Ishikawa (cell line): ENCODE data around the gene SF1.

ENCODE experiments used
- CEBPB ChIP-seq: IDR thresholded peaks from 2 replicates; pipeline ENCODE4 v1.6.1; 2012
- EP300 ChIP-seq: IDR thresholded peaks from 2 replicates; pipeline ENCODE4 v1.6.1; 2012; ENCODE audit warnings: borderline replicate concordance
- TAF1 ChIP-seq: IDR thresholded peaks from 2 replicates; pipeline ENCODE4 v1.6.1; 2012; ENCODE audit warnings: low read depth, mild to moderate bottlenecking
- TF ChIP-seq, protein P1 (sequence below): IDR thresholded peaks from 2 replicates; pipeline ENCODE4 v1.6.1; 2012; ENCODE audit warnings: low read depth, mild to moderate bottlenecking
- TF ChIP-seq, protein P2 (sequence below): IDR thresholded peaks from 2 replicates; pipeline ENCODE4 v1.6.1; 2012

DNA sequence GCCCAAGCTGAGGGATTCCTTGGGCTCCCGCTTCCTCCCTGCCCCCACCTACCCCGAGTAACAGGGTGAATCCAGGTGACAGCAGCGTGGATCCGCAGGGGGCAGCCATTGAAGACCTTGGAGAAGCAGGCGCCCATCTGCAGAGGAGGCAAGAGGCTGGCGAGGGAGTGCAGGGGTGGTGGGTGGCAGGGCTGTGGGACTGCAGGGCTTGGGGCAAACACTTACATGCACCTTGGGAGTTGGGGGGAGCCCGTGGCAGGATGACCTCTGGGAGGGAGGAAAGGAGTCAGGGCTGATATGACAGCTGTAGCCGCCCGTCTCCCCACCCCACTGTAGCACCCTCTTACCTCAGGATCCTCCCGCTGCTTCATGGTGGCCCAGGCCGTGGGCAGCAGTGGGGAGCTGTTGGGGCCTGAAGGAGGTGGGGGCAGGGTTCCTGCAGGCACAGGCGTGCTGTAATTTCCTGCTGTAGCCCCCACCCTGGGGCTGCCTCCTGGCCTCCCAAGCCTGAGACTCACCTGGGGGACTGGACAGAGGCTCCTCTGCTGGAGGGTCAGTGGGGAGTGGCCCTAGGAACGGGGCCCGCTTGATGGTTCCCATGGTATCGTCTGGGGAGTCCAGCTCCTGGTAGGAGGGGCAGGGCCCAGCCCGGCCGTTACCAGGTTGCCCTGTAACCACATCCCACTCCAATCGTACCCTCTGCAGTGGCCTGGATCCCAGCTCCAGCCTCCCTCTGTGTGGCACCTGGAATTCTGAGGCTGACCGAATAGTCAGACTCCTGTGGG lies 18.6 kb upstream of the SF1 start:
- TF ChIP-seq EP300 (no peak), CEBPB (no peak), TAF1 (no peak)
- TF ChIP-seq, protein P1, sequence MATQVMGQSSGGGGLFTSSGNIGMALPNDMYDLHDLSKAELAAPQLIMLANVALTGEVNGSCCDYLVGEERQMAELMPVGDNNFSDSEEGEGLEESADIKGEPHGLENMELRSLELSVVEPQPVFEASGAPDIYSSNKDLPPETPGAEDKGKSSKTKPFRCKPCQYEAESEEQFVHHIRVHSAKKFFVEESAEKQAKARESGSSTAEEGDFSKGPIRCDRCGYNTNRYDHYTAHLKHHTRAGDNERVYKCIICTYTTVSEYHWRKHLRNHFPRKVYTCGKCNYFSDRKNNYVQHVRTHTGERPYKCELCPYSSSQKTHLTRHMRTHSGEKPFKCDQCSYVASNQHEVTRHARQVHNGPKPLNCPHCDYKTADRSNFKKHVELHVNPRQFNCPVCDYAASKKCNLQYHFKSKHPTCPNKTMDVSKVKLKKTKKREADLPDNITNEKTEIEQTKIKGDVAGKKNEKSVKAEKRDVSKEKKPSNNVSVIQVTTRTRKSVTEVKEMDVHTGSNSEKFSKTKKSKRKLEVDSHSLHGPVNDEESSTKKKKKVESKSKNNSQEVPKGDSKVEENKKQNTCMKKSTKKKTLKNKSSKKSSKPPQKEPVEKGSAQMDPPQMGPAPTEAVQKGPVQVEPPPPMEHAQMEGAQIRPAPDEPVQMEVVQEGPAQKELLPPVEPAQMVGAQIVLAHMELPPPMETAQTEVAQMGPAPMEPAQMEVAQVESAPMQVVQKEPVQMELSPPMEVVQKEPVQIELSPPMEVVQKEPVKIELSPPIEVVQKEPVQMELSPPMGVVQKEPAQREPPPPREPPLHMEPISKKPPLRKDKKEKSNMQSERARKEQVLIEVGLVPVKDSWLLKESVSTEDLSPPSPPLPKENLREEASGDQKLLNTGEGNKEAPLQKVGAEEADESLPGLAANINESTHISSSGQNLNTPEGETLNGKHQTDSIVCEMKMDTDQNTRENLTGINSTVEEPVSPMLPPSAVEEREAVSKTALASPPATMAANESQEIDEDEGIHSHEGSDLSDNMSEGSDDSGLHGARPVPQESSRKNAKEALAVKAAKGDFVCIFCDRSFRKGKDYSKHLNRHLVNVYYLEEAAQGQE = no peak
- TF ChIP-seq, protein P2, sequence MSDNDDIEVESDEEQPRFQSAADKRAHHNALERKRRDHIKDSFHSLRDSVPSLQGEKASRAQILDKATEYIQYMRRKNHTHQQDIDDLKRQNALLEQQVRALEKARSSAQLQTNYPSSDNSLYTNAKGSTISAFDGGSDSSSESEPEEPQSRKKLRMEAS = no peak
